Hepatocyte (in vitro differentiated cells): ENCODE data around the gene DDX10.

Source experiments
- CTCF ChIP-seq: fragments of 200-600 bp; sonication (generic); IDR thresholded peaks from 2 replicates; pipeline ENCODE4 v1.5.1; 2016; ENCODE audit warnings: antibody characterized with exemption, mild to moderate bottlenecking; ENCODE audit not compliant: poor library complexity
- EZH2 ChIP-seq: fragments of 200-600 bp; sonication (generic); IDR thresholded peaks from 2 replicates; pipeline ENCODE4 v1.6.1; 2016; ENCODE audit warnings: antibody characterized with exemption, mild to moderate bottlenecking, borderline replicate concordance
- EZH2phosphoT487 ChIP-seq: fragments of 200-600 bp; sonication (generic); IDR thresholded peaks from one replicate; pipeline ENCODE4 v1.6.1; 2018; ENCODE audit warnings: antibody characterized with exemption, mild to moderate bottlenecking, low read depth, moderate library complexity; ENCODE audit not compliant: unreplicated experiment, severe bottlenecking

- TF ChIP-seq EZH2 (no peak), CTCF (no peak), EZH2phosphoT487 (no peak)
Observed at GRCh38 chr11:108967571-108967970, 302.7 kb downstream of the DDX10 start.
